Stimulated activated CD4-positive, alpha-beta T cell treated with anti-CD3 and anti-CD28 coated beads, Interleukin-1b, Interleukin-23, amount 100 ng/mL, for 24 hours (primary cell): ENCODE measurements around the gene PSMG1.
"Not testable (repeated sequence)": the region's sequence is repeated elsewhere in the genome, so short reads cannot be mapped to it uniquely, and the experiment has no call there.

Experiments
- DNase-seq, 4 experiments: peaks; one replicate each; pipeline ENCODE4 v3.0.0-alpha.2; 2020; ENCODE audit warnings: low read depth in 4 of 4, low spot score in 1 of 4

The PSMG1 gene

DNA sequence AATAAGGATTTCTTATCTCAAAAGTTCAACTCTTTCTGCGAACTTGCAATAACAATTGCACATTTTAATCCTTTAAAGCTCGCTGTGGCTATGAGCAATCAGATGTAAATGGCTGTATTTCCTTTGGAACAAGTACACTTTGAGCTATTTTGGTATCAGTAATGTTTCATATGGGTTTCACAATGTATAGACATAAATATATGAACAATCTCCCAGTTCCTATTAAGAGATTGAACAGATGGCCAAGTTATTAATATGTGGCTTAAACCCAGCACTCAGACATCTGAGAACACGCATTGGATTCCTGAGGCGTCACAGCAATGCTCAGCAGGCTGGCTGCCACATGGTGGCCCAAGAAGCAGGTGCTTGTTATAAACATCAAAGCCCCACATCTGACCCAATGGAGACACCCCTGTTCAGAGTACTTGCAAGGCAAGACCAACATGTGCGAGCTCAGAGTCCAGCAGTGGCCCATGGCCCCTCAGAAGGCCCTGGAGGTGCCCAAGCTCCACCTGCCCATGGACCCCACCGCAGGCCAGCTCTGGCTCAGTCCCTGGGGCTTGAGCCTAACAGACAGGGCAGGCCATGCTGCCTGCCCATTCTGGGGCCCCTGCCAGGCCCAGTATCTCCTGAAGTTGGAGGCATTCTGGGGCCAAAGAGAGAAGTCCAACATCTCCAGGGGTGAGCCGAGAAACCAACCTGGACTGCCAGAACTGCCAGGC lies 23.7 kb downstream of the PSMG1 start:
- no peak for DNase-seq

GRCh38 chr21:39157241-39157640 lies 26.0 kb downstream of the PSMG1 start:
- not testable (repeated sequence) for DNase-seq

DNA sequence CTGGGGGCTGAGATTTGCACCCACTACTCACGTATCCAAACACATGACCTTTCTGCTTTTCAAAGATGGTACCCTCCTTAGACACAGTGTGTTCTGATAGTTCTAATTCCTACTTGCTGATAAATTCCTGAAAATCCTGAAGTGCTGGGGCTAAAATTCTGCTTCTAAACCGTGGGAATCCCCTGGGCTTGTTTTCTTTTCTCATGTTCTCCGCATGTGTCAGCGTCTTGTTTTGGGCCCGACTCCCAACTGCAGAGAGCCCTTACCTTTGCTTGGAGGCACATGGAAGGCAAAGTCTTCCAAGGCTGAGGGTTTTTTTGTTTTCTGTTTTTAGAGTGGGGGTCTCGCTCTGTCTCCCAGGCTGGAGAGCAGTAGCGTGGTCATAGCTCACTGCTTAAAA lies 27.2 kb downstream of the PSMG1 start:
- no peak for DNase-seq

DNA sequence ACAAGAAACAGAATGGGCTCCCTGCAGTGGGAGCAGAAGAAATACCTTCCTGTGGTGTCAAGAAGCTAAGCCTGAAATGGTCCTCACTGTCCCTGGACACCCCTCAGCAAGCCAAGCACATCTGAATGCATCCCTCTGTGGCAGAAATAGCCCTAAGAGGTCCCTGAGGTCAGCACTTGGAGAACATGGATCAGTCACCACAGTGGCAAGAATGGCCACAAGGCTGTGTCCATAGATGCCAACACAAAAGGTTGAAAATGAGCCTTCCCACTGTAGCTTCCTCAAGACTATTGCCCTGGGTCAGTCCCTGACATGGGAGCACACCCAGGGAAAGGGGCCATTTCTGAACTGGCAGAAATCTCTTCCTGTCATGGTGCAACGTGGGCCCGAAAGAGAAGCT lies 27.7 kb downstream of the PSMG1 start:
- no peak for DNase-seq

GRCh38 chr21:39153842-39154241 lies 29.4 kb downstream of the PSMG1 start:
- DNase-seq: no peak

- DNase-seq: no peak
These were observed 29.9 kb downstream of the PSMG1 start for GRCh38 chr21:39153373-39153772.

DNA sequence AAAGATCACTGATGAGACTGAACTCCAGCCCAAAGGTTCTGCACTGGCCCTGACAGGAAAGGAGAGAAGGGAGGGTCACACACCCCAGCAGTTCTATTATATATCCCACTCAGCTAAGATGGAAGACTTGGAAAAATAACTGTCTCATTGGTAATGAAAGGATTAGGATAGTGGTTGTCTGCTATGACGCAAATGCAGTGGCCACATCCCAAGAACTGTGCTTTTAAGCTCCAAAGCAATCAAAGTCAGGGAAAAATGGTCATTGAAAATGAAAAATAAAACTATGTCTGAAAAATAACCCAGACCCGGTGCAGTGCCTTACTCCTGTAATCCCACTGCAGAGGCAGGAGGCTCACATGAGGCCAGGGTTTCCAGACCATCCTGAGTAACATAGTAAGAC lies 31.0 kb downstream of the PSMG1 start:
- DNase-seq: no peak

DNA sequence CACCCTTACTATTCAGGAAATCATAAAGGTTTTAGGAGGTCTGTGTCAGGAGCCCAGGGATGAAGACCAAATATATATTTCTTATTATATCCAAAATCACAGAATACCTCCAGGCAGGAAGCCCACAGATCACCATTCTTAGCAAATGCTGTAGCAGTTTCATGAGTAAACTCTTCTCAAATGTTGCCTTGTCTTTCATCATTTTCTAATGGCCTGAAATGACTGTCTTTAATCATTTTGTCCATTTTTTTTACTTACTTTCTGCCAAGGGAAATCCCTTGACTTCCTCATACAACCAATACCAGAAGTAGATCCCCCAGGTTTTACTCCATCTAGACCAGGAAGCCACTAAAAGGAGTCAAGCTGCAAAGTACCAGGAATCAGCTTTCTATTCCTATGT lies 32.4 kb downstream of the PSMG1 start:
- no peak for DNase-seq

- DNase-seq: no peak
These were observed 32.9 kb downstream of the PSMG1 start for GRCh38 chr21:39150316-39150715.

DNA sequence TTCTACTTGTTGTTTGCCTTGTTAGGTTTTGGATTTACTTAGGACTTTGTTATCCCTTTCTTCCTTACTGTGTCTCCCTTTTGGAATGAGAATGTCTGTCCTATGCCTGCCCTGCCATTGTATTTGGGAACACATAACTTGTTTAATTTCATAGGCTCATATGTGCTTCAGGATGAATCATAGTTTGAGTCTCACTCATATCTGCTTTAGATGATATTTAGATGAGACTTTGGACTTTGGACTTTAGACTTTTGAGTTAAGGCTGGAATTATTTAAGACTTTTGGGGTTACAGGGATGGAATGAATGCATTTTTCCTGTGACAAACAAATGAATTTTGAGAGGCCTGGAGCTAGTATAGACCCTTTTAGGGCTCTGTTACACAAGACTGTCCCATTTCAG lies 33.4 kb downstream of the PSMG1 start:
- DNase-seq: no peak

DNA sequence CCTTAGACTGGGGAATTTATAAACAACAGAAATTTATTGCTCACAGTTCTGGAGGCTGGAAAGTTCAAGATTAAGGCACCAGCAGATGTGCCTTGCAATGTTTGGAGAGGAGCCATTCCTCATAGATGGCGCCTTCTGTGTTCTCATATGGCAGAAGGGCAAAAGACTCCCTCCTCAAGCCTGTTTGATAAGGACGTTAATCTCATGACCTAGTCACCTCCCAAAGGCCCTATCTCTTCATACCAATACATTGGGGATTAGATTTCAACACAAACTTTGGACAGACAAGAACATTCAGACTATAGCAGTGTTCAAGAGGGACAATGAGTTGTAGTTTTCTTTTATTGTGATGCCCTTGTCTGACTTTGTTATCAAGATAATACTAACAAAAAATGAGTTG lies 34.3 kb downstream of the PSMG1 start:
- DNase-seq: no peak

GRCh38 chr21:39144191-39144590 lies 39.1 kb downstream of the PSMG1 start:
- DNase-seq: no peak

DNA sequence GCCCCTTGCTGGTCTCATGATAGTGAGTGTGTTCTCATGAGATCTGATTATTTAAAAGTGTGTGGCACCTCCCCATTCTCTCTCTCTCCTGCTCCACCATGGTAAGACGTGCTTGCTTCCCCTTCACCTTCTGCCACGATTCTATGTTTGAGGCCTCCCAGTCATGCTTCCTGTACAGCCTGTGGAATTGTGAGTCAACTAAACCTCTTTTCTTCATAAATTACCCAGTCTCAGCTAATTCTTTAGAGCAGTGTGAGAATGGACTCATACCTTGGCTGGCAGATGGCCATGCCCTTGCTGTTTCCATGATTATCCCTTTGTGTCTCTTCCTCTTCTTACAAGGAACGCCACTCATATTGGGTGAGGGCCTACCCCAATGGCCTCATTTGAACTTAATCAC lies 40.3 kb downstream of the PSMG1 start:
- DNase-seq: no peak

DNA sequence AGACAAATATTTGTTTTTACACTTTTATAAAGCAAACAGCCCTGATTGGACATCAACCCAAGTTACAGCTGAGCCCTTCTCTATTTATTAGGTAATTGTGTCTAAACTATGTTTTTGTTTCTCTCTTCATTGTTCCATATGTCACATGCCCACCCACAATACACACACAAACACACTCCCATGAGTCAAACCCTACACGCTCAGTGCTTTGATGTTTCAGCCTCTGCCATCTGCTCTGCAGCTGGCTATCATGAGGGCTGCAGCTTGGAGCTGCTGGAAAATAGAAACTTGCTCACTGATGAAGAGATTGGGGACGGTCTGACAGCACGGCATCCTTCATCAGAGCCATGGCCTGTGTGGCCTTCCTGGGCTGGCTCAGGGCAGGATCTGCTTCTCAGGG lies 41.7 kb downstream of the PSMG1 start:
- no peak for DNase-seq

DNA sequence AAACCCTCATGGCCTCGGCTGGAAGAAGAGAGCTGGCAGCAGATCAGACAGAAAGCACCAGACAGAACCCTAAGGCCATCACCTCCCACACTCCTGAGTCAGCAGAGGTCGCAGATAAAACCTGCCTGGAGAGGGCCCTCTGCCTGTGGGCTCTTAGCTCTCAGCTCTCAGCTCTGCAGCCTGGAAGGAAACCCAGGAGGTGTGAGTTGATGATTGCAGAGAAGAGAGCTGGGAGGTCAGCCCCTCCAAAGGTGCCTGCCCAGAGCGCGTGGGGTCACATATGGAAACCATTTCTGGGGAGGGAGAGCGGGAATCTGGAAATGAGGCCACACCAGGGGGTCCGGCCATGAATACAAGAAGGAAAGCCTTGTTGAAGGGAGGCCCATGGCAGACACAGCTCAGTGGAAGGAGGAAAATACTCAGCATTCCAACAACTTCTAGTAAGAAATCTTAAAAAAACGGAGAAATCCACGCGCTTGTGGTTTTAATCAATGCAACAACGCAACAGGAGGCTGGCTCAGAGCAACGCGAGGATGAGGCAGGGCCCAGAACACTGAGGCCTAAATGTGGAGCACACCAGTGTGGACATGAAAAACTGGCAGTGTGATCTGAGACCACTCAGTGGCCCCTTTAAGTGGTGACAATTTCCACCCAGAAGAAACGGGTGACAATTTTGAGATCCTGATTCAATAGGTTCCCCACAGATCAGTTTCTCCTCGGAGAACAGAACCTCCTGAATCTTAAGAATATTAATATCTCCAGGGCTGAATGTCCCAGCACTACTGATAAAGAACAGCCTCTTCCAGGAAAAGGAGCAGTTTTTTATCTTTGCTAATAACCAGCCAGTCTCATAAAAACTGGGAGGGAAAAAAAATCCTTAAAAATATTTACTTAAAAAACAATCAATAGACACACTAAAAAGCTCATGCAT lies 45.7 kb downstream of the PSMG1 start:
- no peak for DNase-seq

- no peak for DNase-seq
These were observed 46.5 kb downstream of the PSMG1 start for GRCh38 chr21:39136711-39137110.

GRCh38 chr21:39136138-39136537 lies 47.1 kb downstream of the PSMG1 start:
- DNase-seq: not testable (repeated sequence)

DNA sequence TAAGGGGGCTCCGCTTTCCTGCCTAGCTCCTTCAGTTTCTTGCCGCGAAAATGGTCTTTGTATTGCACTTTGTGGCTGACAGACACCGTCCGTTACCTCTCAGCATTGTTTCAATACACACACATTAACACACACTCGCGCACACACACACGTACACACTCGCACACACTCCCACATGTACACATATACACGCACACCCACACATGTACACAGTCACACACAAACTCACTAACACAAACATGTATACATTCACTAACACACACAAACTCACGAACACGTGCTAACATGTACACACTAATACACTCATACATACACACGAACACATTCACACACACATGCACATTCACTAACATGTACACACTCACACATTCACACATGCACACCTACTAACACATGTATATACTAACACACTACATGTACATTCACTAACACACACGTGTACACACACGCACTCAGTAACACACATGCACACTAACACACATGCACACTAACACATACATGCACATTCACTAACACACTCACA lies 48.9 kb downstream of the PSMG1 start:
- no peak for DNase-seq

DNA sequence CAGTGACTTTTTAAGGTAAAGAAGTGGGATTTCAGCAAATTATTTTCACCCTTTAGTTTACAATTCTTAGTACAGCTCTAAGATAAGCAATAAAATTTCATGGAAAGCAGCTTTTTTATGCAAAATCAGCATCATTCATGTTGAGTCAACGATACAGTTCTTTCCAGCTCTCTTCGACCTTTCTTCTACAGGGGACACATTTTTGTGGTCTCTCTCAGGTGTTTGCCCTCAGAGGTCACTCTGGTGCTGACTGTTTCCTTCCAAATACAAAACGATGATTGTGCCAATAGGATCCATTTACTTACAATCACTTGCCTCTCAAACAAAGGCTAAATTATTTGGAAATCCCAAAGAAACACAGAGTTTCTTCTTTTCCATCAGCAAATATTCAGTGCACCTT lies 51.0 kb downstream of the PSMG1 start:
- no peak for DNase-seq

DNA sequence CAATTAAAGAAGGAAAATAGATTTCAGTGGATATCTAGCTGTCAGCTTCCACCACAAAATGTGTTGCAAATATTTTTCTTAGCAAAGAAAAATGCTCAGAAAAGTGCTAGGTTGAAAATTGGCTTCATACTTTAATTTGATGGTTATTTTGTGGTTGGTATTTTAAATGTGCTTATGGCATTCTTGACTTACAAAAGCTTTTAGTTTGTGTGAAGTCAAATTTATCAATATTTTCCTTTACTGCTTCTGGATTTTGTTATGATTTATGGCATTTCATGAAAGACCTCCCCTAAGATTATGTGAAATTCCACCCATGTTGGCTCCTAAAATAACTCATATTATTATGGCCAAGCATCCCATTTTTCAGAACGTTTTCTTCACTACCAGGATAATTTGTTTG lies 51.5 kb downstream of the PSMG1 start:
- no peak for DNase-seq

GRCh38 chr21:39127506-39127905 lies 55.7 kb downstream of the PSMG1 start:
- no peak for DNase-seq

DNA sequence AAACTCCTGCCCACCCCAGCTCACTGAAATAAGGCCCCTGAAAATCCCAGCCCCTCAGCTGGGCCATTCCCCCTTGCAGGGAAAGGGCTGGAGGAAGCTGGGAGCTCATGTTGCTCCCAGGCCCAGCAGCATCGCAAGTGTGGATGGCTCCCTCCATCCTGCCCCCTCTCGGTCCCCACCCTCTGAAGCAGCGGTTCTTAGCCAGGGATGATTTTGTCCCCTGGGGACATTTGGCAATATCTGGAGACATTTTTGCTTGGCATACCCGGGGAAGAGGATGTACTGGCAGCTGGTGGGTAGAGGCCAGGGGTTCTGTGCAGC lies 56.8 kb downstream of the PSMG1 start:
- DNase-seq: no peak
